ENCODE results near the gene MYH6. TPM values are rescaled to one million over a fixed set of nuclear protein-coding genes. Genes with fewer than 3 reads are reported as not detected.

MYH6 gene
- total and polyA plus RNA-seq, 2 of the 13 experiments (the other 11 are each of a cell fraction or from before 2014, with no cell fraction given), result 0.01 TPM; not detected in 1

GRCh38 chr14:23382276-23382675, 25.8 kb downstream of the MYH6 start (continued):
- TF ChIP-seq HMGXB3 (CRISPR knock-in tag; IDR thresholded peaks at IDR 0.05; ENCODE audit: borderline replicate concordance) (no peak), ZBTB42 (CRISPR knock-in tag; IDR thresholded peaks at IDR 0.05) (no peak), ZNF33A (CRISPR knock-in tag; IDR thresholded peaks at IDR 0.05; ENCODE audit: borderline replicate concordance) (no peak)

GRCh38 chr14:23381871-23382270, 26.2 kb downstream of the MYH6 start:
- ChIA-PET POLR2A (interaction anchor here (1.4 kb wide), 1 partner anchor 55 kb away, joined by 3 read pairs; no protein-coding TSS in a partner anchor), CTCF (ENCODE audit: low intra/inter-chr PET ratio, low total read pairs) (interaction anchor here (1.1 to 5.9 kb wide), 3 partner anchors 54 to 116 kb away, joined by 3 to 111 read pairs (median 96); no protein-coding TSS in a partner anchor)
- no peak overlapping the region for H2AFZ ChIP-seq (ENCODE audit: low read length)
- H3K4me1 ChIP-seq (ENCODE audit: insufficient read depth, low read length), result no peaks in the 10 kb centered on the region
- BruUV-seq (replicated peaks), result no TSS peak
- H3K4me3 ChIP-seq (replicated peaks in 1 of 3; ENCODE audit: insufficient read depth in 1 of 3, low read depth in 2 of 3, low read length in 3 of 3), result no peak overlapping the region
- H3K4me2 ChIP-seq (ENCODE audit: low read depth, low read length), result no peak overlapping the region
- DNase-seq (ENCODE audit: low spot score) (no peak), FAIRE-seq (no peak), ATAC-seq (no peak)
- no peaks in the 10 kb centered on the region for H3K79me2 ChIP-seq (ENCODE audit: insufficient read depth, low read length)
- WGBS (ENCODE audit: low lambda C conversion rate), result 0% methylated on average over 3 of the region's 3 CpGs
- H3K36me3 ChIP-seq (replicated peaks in 1 of 2; ENCODE audit: control insufficient read depth in 1 of 2, insufficient read depth in 2 of 2, low read length in 2 of 2), result no peaks in the 10 kb centered on the region
- in situ Hi-C loops (cut with HindIII; ENCODE audit: extremely low pct_ligation_motif_present, low pct_unique_long_range_greater_than_20kb) (no loop called here), intact Hi-C loops (cut with micrococcal nuclease; ENCODE audit: unreplicated experiment) (loop anchor here (5.0 kb wide), 1 partner anchor 260 kb away; no protein-coding TSS in a partner anchor)
- peaks cover 28 to 91% of the 10 kb centered on the region in 2 experiments for H3K27me3 ChIP-seq (ENCODE audit: control insufficient read depth in 1 of 2, insufficient read depth in 2 of 2, low read length in 2 of 2)
- H4K20me1 ChIP-seq (ENCODE audit: insufficient read depth, low read length), result no peaks in the 10 kb centered on the region
- no peak overlapping the region for H3K27ac ChIP-seq (ENCODE audit: extremely low read length, insufficient read depth, low read length)
- H3K9ac ChIP-seq (ENCODE audit: insufficient read depth, low read depth, low read length), result no peak overlapping the region
- no peaks in the 10 kb centered on the region for H3K9me3 ChIP-seq (ENCODE audit: low read length)
- no peak for TF ChIP-seq GABPB1 (CRISPR knock-in tag; IDR thresholded peaks at IDR 0.05)
- TF ChIP-seq ZNF292 (CRISPR knock-in tag; IDR thresholded peaks at IDR 0.05; ENCODE audit: borderline replicate concordance, low read depth), result no peak
- TF ChIP-seq HMG20B (CRISPR knock-in tag; conservative IDR thresholded peaks at IDR 0.05), result no peak
- no peak for TF ChIP-seq MAX (IDR thresholded peaks at IDR 0.05)
- TF ChIP-seq ARID4A (CRISPR knock-in tag; IDR thresholded peaks at IDR 0.05; ENCODE audit: borderline replicate concordance), result no peak
- TF ChIP-seq MLXIP (CRISPR knock-in tag; IDR thresholded peaks at IDR 0.05; ENCODE audit: borderline replicate concordance), result no peak
- no peak for TF ChIP-seq SKI (IDR thresholded peaks at IDR 0.05; ENCODE audit: partially characterized antibody)
- TF ChIP-seq ZNF761 (CRISPR knock-in tag; conservative IDR thresholded peaks at IDR 0.05), result no peak
